ENCODE measurements around the gene TTC7B. TPM values are rescaled to one million over a fixed set of nuclear protein-coding genes. Genes with fewer than 3 reads are reported as not detected.

Gene TTC7B
- total and polyA plus RNA-seq, 2 of the 13 experiments (the other 11 are each of a cell fraction or from before 2014, with no cell fraction given), result 1.3 to 3.2 TPM

DNA sequence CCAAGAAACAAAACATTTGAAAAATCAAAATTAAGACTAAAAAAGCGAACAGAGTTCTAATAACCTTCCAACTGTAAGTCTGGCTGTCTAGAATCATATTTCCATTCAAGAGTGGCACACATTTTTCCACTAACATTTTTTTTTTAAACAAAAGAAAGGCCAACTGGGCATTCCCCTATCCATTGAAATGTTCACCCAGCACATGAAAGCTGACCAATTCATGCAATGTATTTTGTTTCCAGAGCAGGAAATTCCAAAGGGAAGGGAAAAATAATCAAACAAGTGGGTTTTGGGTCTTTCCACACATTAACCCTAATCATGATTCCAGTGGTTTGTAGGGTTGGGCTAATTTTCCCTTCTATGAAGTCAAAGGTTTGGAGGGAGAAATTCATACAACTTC, 212.9 kb downstream of the TTC7B start (continued):
- TF ChIP-seq CHD2 (IDR thresholded peaks at IDR 0.05; ENCODE audit: low read depth, low read length), result no peak
- TF ChIP-seq MYNN (CRISPR knock-in tag; IDR thresholded peaks at IDR 0.05; ENCODE audit: low read depth), result no peak
- no peak for TF ChIP-seq KMT2A (CRISPR knock-in tag; IDR thresholded peaks at IDR 0.05)
- no peak for TF ChIP-seq ZNF615 (CRISPR knock-in tag; IDR thresholded peaks at IDR 0.05; ENCODE audit: borderline replicate concordance)
- no peak for TF ChIP-seq ZFX (CRISPR knock-in tag; IDR thresholded peaks at IDR 0.05; ENCODE audit: low read depth)
- no peak for TF ChIP-seq ZNF816 (CRISPR knock-in tag; IDR thresholded peaks at IDR 0.05; ENCODE audit: borderline replicate concordance)

DNA sequence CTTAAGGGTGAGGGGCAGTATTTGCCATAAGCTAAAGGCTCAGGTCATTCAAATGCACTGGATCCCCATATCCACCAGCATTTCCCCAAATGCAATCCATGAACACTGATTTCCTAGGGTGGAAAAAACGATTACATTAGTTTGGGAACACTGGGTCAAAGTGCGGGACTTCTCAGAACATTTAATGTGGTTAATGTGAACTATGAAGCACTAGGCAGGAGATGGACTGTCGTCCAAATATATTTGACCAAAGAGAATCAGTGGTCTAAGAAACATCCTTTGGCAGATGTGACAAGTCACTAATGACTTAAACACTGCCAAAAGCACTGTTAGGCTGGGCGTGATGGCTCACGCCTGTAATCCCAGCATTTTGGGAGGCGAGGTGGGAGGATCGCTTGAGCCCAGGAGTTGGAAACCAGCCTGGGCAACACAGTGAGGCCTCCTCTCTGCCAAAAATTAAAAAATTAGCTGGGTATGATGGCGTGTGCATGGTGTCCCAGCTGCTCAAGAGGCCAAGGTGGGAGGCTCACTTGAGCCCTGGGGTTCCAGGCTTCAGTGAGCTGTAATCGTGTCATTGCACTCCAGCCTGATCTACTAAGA, 214.0 kb downstream of the TTC7B start:
- ChIA-PET CTCF (ENCODE audit: low intra/inter-chr PET ratio, low total read pairs) (no interaction called here), POLR2A (no interaction called here)
- ATAC-seq (no peak), FAIRE-seq (no peak), DNase-seq (ENCODE audit: low spot score) (no peak)
- Histone ChIP-seq H4K20me1 (ENCODE audit: insufficient read depth, low read length) (no peaks in the 10 kb centered on the region), H3K27ac (ENCODE audit: extremely low read length, insufficient read depth, low read length) (no peak overlapping the region), H3K9me3 (ENCODE audit: low read length) (no peaks in the 10 kb centered on the region), H3K36me3 (replicated peaks in 1 of 2; ENCODE audit: control insufficient read depth in 1 of 2, insufficient read depth in 2 of 2, low read length in 2 of 2) (no peaks in the 10 kb centered on the region), H3K4me2 (ENCODE audit: low read depth, low read length) (no peak overlapping the region), H3K4me1 (ENCODE audit: insufficient read depth, low read length) (no peaks in the 10 kb centered on the region), H3K79me2 (ENCODE audit: insufficient read depth, low read length) (no peaks in the 10 kb centered on the region), H3K9ac (ENCODE audit: insufficient read depth, low read depth, low read length) (no peak overlapping the region), H2AFZ (ENCODE audit: low read length) (no peak overlapping the region), H3K27me3 (ENCODE audit: control insufficient read depth in 1 of 2, insufficient read depth in 2 of 2, low read length in 2 of 2) (no peaks in the 10 kb centered on the region), H3K4me3 (replicated peaks in 1 of 3; ENCODE audit: insufficient read depth in 1 of 3, low read depth in 2 of 3, low read length in 3 of 3) (no peak overlapping the region)
- no TSS peak for BruUV-seq (replicated peaks)
- intact Hi-C loops (cut with micrococcal nuclease; ENCODE audit: unreplicated experiment), result no loop called here
- WGBS (ENCODE audit: low lambda C conversion rate), result 61% methylated on average over 9 of the region's 9 CpGs
- in situ Hi-C loops (cut with HindIII; ENCODE audit: extremely low pct_ligation_motif_present, low pct_unique_long_range_greater_than_20kb), result no loop called here
- TF ChIP-seq, protein P1, sequence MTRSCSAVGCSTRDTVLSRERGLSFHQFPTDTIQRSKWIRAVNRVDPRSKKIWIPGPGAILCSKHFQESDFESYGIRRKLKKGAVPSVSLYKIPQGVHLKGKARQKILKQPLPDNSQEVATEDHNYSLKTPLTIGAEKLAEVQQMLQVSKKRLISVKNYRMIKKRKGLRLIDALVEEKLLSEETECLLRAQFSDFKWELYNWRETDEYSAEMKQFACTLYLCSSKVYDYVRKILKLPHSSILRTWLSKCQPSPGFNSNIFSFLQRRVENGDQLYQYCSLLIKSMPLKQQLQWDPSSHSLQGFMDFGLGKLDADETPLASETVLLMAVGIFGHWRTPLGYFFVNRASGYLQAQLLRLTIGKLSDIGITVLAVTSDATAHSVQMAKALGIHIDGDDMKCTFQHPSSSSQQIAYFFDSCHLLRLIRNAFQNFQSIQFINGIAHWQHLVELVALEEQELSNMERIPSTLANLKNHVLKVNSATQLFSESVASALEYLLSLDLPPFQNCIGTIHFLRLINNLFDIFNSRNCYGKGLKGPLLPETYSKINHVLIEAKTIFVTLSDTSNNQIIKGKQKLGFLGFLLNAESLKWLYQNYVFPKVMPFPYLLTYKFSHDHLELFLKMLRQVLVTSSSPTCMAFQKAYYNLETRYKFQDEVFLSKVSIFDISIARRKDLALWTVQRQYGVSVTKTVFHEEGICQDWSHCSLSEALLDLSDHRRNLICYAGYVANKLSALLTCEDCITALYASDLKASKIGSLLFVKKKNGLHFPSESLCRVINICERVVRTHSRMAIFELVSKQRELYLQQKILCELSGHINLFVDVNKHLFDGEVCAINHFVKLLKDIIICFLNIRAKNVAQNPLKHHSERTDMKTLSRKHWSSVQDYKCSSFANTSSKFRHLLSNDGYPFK (CRISPR knock-in tag; IDR thresholded peaks at IDR 0.05; ENCODE audit: borderline replicate concordance), result no peak
- TF ChIP-seq TGIF2 (CRISPR knock-in tag; IDR thresholded peaks at IDR 0.05) (no peak), ZNF775 (CRISPR knock-in tag; IDR thresholded peaks at IDR 0.05; ENCODE audit: borderline replicate concordance) (no peak), ZNF670 (CRISPR knock-in tag; IDR thresholded peaks at IDR 0.05; ENCODE audit: borderline replicate concordance) (no peak), ZIK1 (CRISPR knock-in tag; IDR thresholded peaks at IDR 0.05; ENCODE audit: borderline replicate concordance, low read depth) (no peak), BHLHE40 (IDR thresholded peaks at IDR 0.05; ENCODE audit: low read length) (no peak), ZFP36 (IDR thresholded peaks at IDR 0.05; ENCODE audit: borderline replicate concordance, low read depth, low read length, partially characterized antibody) (no peak), YEATS2 (CRISPR knock-in tag; IDR thresholded peaks at IDR 0.05; ENCODE audit: borderline replicate concordance) (no peak), ZNF883 (CRISPR knock-in tag; IDR thresholded peaks at IDR 0.05; ENCODE audit: not compliant biosample characterization) (no peak), AGO1 (IDR thresholded peaks at IDR 0.05; ENCODE audit: low read depth, low read length, poor library complexity, severe bottlenecking) (no peak), PRMT3 (CRISPR knock-in tag; IDR thresholded peaks at IDR 0.05; ENCODE audit: borderline replicate concordance, low read depth) (no peak)
- TF ChIP-seq, protein P2, sequence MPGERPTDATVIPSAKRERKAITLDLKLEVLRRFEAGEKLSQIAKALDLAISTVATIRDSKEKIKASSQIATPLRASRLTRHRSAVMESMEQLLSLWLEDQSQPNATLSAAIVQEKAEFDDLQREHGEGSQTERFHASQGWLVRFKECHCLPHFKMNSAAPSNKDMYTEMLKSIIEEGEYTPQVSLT (CRISPR knock-in tag; IDR thresholded peaks at IDR 0.05; ENCODE audit: borderline replicate concordance, low read depth), result no peak
- TF ChIP-seq, protein P3, sequence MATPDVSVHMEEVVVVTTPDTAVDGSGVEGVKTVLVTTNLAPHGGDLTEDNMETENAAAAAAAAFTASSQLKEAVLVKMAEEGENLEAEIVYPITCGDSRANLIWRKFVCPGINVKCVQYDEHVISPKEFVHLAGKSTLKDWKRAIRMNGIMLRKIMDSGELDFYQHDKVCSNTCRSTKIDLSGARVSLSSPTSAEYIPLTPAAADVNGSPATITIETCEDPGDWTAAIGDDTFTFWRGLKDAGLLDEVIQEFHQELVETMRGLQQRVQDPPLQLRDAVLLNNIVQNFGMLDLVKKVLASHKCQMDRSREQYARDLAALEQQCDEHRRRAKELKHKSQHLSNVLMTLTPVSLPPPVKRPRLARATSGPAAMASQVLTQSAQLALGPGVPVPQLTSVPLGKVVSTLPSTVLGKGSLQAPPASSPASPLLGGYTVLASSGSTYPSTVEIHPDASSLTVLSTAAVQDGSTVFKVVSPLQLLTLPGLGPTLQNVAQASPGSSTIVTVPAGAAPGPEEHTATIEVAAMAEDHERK (CRISPR knock-in tag; IDR thresholded peaks at IDR 0.05; ENCODE audit: low read depth), result no peak
